Heart right ventricle (tissue), 16 donors: ENCODE data around the gene PRR22. TPM values are rescaled to one million over a fixed set of nuclear protein-coding genes. Genes with fewer than 3 reads are reported as not detected.

Source experiments
- ATAC-seq, 8 donors: fragments of 200-7000 bp; cut with Tn5 transposase; one replicate each; pipeline ENCODE4 v1.9.1; 2020; ENCODE audit warnings: mild to moderate bottlenecking in 8 of 8, moderate library complexity in 8 of 8, moderate number of reproducible peaks in 1 of 8
- DNase-seq, 2 donors: peaks; one replicate each; pipeline ENCODE4 v3.0.0-alpha.2; 2020
- H3K27ac ChIP-seq, 10 donors: fragments of 200-600 bp; sonication (generic) in 2 of 10; one replicate each; pipeline versions ENCODE4 v1.5.0 to v1.8.0; 2020 to 2022; ENCODE audit warnings: mild to moderate bottlenecking in 3 of 10
- H3K27me3 ChIP-seq, 7 donors: fragments of 200-600 bp; one replicate each; pipeline ENCODE4 v1.8.0; 2021 to 2022; ENCODE audit warnings: mild to moderate bottlenecking in 2 of 7
- H3K36me3 ChIP-seq, 9 donors: fragments of 200-600 bp; sonication (generic) in 1 of 9; one replicate each; pipeline versions ENCODE4 v1.5.0 to v1.8.0; 2020 to 2022; ENCODE audit warnings: mild to moderate bottlenecking in 2 of 9
- H3K4me1 ChIP-seq, 9 donors: fragments of 200-600 bp; sonication (generic) in 1 of 9; one replicate each; pipeline versions ENCODE4 v1.5.0 to v1.8.0; 2020 to 2022; ENCODE audit warnings: mild to moderate bottlenecking in 4 of 9
- H3K4me3 ChIP-seq, 10 donors: fragments of 200-600 bp; sonication (generic) in 2 of 10; one replicate each; pipeline versions ENCODE4 v1.5.0 to v1.8.0; 2020 to 2022; ENCODE audit warnings: mild to moderate bottlenecking in 7 of 10, moderate library complexity in 2 of 10
- H3K9me3 ChIP-seq, 11 donors: fragments of 200-600 bp in 10 of 11; sonication (generic) in 2 of 11; one replicate each; pipeline versions ENCODE4 v1.5.0 to v1.8.0; 2013 to 2022; ENCODE audit warnings: mild to moderate bottlenecking in 2 of 11, control low read depth in 1 of 11, moderate library complexity in 1 of 11
- WGBS, 2 donors: extraction: QIAGEN DNeasy Blood & Tissue Kit; methylation state at CpG; one replicate each; pipeline ENCODE4 v1.1.7; 2013; ENCODE audit warnings: inconsistent platforms in 1 of 2; 5-methylcytosine and 5-hydroxymethylcytosine counted together
- intact Hi-C, 10 donors: fragments of 100-400 bp; cut with DNase I; formaldehyde crosslinking; loops; one replicate each; pipeline versions ENCODE4 v1.11.1 to v1.14.2; 2022
- polyA plus RNA-seq, 2 donors: library from polyadenylated mRNA; stranded (reverse); fragments of 200-250 nt; gene quantifications; one replicate each; pipeline ENCODE4 v1.2.3, GENCODE V29; 2013
- total RNA-seq, 10 donors: library from RNA; stranded (reverse); fragmentation: NEBNext Ultra II Directional in 3 of 10; extraction: Animal tissue kit (Norgen Biotek cat#: 25700) in 3 of 10; gene quantifications; one replicate each; pipeline versions ENCODE4 v1.2.1 to v1.2.4, GENCODE V29; 2021 to 2023
- TF ChIP-seq, protein P1 (sequence below), 9 donors: fragments of 200-600 bp; sonication (generic) in 2 of 9; IDR thresholded peaks; one replicate each; pipeline versions ENCODE4 v1.5.0 to v1.8.0; 2021 to 2022; ENCODE audit warnings: antibody characterized with exemption in 9 of 9, mild to moderate bottlenecking in 5 of 9, moderate library complexity in 1 of 9
- donor health status: Arrhythmogenic right ventricular cardiomyopathy.
- donor health status: ischemic (EF 13 %, LVEDD 7.1; RV severe dilation, severe dysfunction).
- donor health status: healthy with polysubstance abuse.
- donor health status: DM: no; HTN: yes; CAD: no.
- donor health status: DM: no; HTN: no; CAD: no.
- donor health status: ischemic (EF 25% LVEDD 6.9; RV normal size, moderate dysfunction).
- donor health status: ischemic (EF 25% LVEDD 5.7; RV mildly dilated, moderate dysfunction).
- donor health status: healthy.
- donor health status: DM: yes; HTN: yes; CAD: no.
- donor health status: Ischemic cardiomyopathy.
- donor health status: ischemic (EF 35%, LVEDD 5.7; RV mildly dilated, moderate dysfunction).
- donor health status: nonischemic (EF 11% LVEDD 7.7; RV severe dilation, severe dysfunction).
- donor health status: DM: yes; HTN: yes; CAD: no.
- donor health status: PGD.
- donor health status: ischemic (EF 29% LVEDD 5.4; RV normal size, mild dysfunction).
- donor health status: nonischemic (EF 23%, LVEDD 6.1; RV moderate dilation, normal function).

The PRR22 gene
- total and polyA plus RNA-seq, 12 donors: 0.59 to 3.3 (median 1.3) TPM

- Histone ChIP-seq H3K4me3 (no peak overlapping the region), H3K27ac (no peak overlapping the region), H3K36me3 (no peaks in the 10 kb centered on the region), H3K4me1 (peaks cover 0 to under 1% (median 0%) of the 10 kb centered on the region in 9 donors), H3K9me3 (no peaks in the 10 kb centered on the region), H3K27me3 (peaks cover 0 to 10% (median 0%) of the 10 kb centered on the region in 7 donors)
- ATAC-seq (no peak), DNase-seq (no peak)
- WGBS, 2 donors: 91 to 97% methylated on average over 4 of the region's 4 CpGs
- intact Hi-C loops: no loop called here
- TF ChIP-seq, protein P1, sequence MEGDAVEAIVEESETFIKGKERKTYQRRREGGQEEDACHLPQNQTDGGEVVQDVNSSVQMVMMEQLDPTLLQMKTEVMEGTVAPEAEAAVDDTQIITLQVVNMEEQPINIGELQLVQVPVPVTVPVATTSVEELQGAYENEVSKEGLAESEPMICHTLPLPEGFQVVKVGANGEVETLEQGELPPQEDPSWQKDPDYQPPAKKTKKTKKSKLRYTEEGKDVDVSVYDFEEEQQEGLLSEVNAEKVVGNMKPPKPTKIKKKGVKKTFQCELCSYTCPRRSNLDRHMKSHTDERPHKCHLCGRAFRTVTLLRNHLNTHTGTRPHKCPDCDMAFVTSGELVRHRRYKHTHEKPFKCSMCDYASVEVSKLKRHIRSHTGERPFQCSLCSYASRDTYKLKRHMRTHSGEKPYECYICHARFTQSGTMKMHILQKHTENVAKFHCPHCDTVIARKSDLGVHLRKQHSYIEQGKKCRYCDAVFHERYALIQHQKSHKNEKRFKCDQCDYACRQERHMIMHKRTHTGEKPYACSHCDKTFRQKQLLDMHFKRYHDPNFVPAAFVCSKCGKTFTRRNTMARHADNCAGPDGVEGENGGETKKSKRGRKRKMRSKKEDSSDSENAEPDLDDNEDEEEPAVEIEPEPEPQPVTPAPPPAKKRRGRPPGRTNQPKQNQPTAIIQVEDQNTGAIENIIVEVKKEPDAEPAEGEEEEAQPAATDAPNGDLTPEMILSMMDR (IDR thresholded peaks at IDR 0.05): no peak
Observed at GRCh38 chr19:5811117-5811516, 26.6 kb upstream of the PRR22 start.

- 78 to 83% methylated on average over 10 of the region's 10 CpGs for WGBS, 2 donors
- ATAC-seq (no peak), DNase-seq (no peak)
- H3K36me3 ChIP-seq: no peaks in the 10 kb centered on the region
- TF ChIP-seq, protein P1 (IDR thresholded peaks at IDR 0.05): no peak
- peaks cover 0 to 22% (median 10%) of the 10 kb centered on the region in 7 donors for H3K27me3 ChIP-seq
- peaks cover 0 to 10% (median 2%) of the 10 kb centered on the region in 9 donors for H3K4me1 ChIP-seq
- no peak overlapping the region for H3K27ac ChIP-seq
- no peaks in the 10 kb centered on the region for H3K9me3 ChIP-seq
- intact Hi-C loops: loop anchor here in 5 of 10 donors (5.0 to 10.0 kb wide), 3 partner anchors 83 to 215 kb away; no protein-coding TSS in a partner anchor
- H3K4me3 ChIP-seq: no peak overlapping the region
Observed at GRCh38 chr19:5809469-5809868, 24.9 kb upstream of the PRR22 start.

DNA sequence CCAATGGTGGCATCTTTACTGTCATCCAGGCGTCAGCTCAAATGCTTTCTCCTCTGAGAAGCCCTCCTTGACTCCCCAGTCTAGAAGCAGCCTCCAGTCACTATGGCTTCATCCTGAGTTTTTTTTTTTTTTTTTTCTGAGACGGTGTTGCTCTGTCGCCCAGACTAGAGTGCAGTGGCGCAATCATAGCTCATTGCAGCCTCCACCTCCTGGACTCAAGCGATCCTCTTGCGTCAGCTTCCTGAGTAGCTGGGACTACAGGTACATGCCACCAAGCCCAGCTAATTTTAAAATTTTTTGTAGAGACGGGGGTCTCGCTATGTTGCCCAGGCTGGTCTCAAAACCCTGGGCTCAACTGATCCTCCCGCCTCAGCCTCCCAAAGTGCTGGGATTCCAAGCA lies 24.5 kb upstream of the PRR22 start:
- H3K27ac ChIP-seq: no peak overlapping the region
- DNase-seq: no peak
- H3K9me3 ChIP-seq: no peaks in the 10 kb centered on the region
- H3K36me3 ChIP-seq: no peaks in the 10 kb centered on the region
- peaks cover 0 to 26% (median 14%) of the 10 kb centered on the region in 7 donors for H3K27me3 ChIP-seq
- 89% methylated on average over 9 of the region's 9 CpGs for WGBS, 2 donors
- H3K4me3 ChIP-seq: no peak overlapping the region
- ATAC-seq: no peak
- intact Hi-C loops: loop anchor here in 5 of 10 donors (5.0 to 10.0 kb wide), 3 partner anchors 83 to 216 kb away; no protein-coding TSS in a partner anchor
- TF ChIP-seq, protein P1 (IDR thresholded peaks at IDR 0.05): no peak
- peaks cover 0 to 13% (median 6%) of the 10 kb centered on the region in 9 donors for H3K4me1 ChIP-seq

- intact Hi-C loops: loop anchor here in 5 of 10 donors (5.0 to 10.0 kb wide), 3 partner anchors 84 to 217 kb away; no protein-coding TSS in a partner anchor
- no peak for ATAC-seq
- 80% methylated on average over 21 of the region's 21 CpGs for WGBS, 2 donors
Observed at GRCh38 chr19:5808120-5808816, 23.7 kb upstream of the PRR22 start.

More at GRCh38 chr19:5808120-5808816, 23.7 kb upstream of the PRR22 start:
- no peaks in the 10 kb centered on the region for H3K36me3 ChIP-seq
- no peak overlapping the region for H3K27ac ChIP-seq
- no peaks in the 10 kb centered on the region for H3K9me3 ChIP-seq
- TF ChIP-seq, protein P1 (IDR thresholded peaks at IDR 0.05): no peak
- peaks cover 0 to 34% (median 21%) of the 10 kb centered on the region in 7 donors for H3K27me3 ChIP-seq
- no peak for DNase-seq
- peaks cover 3 to 21% (median 12%) of the 10 kb centered on the region in 9 donors for H3K4me1 ChIP-seq
- H3K4me3 ChIP-seq: no peak overlapping the region
